ENCODE data around the gene ARRB1. TPM values are rescaled to one million over a fixed set of nuclear protein-coding genes. Genes with fewer than 3 reads are reported as not detected.
A peak's percentile ranks its signal among the peaks of the same experiment; 100 is the strongest.

Gene ARRB1
- total and polyA plus RNA-seq, 4 donors, result 39.8 to 145 (median 55.2) TPM

DNA sequence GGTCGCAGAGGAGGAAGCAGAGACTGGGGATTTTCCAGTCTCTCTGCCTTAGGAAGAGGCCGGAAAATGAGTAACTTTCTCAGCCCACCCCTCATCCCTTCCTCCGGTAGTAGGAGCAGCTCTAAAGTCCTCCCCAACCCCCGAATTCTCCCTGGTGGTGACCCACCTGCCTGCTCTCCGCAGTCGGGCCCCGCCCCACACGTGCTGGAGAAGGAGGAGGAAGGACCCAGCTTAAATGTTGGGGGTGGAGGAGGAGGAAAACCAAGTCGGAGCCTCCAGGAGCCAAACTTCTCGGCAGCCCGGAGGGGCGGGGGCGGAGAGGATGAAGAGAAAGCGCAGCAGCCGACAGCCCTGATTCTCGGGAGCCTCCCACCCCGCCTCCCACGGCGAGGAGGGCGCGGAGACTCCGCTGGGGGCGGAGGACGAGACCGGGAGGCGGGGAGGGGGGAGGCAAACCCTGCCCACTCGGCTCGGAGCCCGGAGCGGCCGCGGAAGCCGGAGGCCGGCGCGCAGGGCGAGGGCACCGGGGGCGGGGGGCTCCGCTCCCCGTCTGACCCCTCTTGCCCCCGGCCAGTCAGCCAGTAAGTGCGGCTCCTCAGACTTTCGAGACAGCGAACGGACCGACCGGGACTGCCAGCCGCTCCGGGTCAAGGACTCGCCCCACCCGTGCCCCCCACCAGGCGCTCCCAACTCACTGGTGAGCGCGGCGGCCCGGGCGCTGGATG is 111.0 kb downstream of the ARRB1 start, which contains the start of gene TPBGL:
TPBGL (plus strand) TSS at position 464 of the 725 bp plus-strand sequence. CDS start 276 bp downstream, outside the sequence.
- TF ChIP-seq, protein P1, sequence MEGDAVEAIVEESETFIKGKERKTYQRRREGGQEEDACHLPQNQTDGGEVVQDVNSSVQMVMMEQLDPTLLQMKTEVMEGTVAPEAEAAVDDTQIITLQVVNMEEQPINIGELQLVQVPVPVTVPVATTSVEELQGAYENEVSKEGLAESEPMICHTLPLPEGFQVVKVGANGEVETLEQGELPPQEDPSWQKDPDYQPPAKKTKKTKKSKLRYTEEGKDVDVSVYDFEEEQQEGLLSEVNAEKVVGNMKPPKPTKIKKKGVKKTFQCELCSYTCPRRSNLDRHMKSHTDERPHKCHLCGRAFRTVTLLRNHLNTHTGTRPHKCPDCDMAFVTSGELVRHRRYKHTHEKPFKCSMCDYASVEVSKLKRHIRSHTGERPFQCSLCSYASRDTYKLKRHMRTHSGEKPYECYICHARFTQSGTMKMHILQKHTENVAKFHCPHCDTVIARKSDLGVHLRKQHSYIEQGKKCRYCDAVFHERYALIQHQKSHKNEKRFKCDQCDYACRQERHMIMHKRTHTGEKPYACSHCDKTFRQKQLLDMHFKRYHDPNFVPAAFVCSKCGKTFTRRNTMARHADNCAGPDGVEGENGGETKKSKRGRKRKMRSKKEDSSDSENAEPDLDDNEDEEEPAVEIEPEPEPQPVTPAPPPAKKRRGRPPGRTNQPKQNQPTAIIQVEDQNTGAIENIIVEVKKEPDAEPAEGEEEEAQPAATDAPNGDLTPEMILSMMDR (IDR thresholded peaks at IDR 0.05; ENCODE audit: control extremely low read depth, extremely low read depth), result no peak
- ATAC-seq (ENCODE audit: insufficient read depth, low FRiP score), result no peak
- Histone ChIP-seq H3K4me1 (ENCODE audit: control insufficient read depth in 5 of 5, insufficient read depth in 5 of 5, low read length in 5 of 5) (peaks cover 0 to 6% (median 0%) of the 10 kb centered on the region in 5 donors), H3K27me3 (ENCODE audit: control insufficient read depth in 3 of 3, insufficient read depth in 3 of 3, low read length in 2 of 3) (peaks cover 3 to 55% (median 37%) of the 10 kb centered on the region in 3 donors), H3K4me3 (peak within 1 kb of the TSS; percentile 33), H3K9ac (ENCODE audit: insufficient read depth in 1 of 2, low read length in 2 of 2) (no peak within 1 kb of the TSS), H3K36me3 (ENCODE audit: control insufficient read depth in 4 of 4, insufficient read depth in 4 of 4, low read length in 4 of 4) (no peaks in the 10 kb centered on the region), H3K27ac (ENCODE audit: low read depth in 1 of 2, low read length in 1 of 2) (no peak within 1 kb of the TSS), H3K9me3 (ENCODE audit: control insufficient read depth in 4 of 4, insufficient read depth in 3 of 4, low read length in 3 of 4) (no peaks in the 10 kb centered on the region)
- WGBS, 2 donors, result 2% methylated on average over 37 to 58 of the region's 58 CpGs
- peak; percentile 50 to 56 (median 55) for DNase-seq

DNA sequence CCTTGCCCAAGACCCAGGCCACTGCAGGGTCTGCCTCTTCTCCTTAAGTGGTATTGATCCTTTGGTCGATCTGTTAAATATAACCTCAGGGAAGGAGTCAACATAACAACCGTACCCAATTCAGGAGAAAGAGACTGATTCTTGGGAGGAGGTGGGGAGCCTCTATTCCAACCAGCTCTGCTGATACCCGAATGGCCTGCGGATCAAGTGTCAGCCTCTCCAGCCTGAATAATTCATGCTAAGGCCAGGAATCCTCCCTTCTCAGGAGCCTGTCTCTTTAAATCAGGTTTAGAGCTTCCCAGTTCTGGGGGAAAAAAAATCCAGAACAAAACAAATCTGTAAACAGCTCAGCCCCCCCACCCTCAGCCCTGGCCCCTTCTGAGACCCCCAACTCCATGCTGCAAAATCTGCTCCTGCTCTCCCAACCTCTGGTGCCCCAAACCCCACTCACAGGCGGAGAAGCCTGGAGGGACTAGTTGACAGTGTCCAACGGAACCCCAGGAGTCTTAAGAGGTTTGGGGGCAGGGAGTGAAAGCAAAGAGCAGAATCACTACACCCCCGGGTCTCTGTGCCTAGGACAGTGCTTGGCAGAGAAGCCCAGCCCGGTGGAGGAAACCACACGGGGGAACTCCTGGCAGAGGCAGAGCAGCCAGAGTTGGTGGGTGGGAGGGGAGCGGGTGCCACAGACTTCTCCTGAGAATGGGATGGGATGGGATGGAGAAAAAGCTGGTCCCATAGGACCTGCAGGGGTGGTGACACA is 111.8 kb downstream of the ARRB1 start:
- Histone ChIP-seq H3K9me3 (ENCODE audit: control insufficient read depth in 4 of 4, insufficient read depth in 3 of 4, low read length in 3 of 4) (no peaks in the 10 kb centered on the region), H3K4me3 (no peak overlapping the region), H3K27me3 (ENCODE audit: control insufficient read depth in 3 of 3, insufficient read depth in 3 of 3, low read length in 2 of 3) (peaks cover 3 to 48% (median 34%) of the 10 kb centered on the region in 3 donors), H3K9ac (ENCODE audit: insufficient read depth in 1 of 2, low read length in 2 of 2) (no peak overlapping the region), H3K36me3 (ENCODE audit: control insufficient read depth in 4 of 4, insufficient read depth in 4 of 4, low read length in 4 of 4) (no peaks in the 10 kb centered on the region), H3K27ac (ENCODE audit: low read depth in 1 of 2, low read length in 1 of 2) (no peak overlapping the region), H3K4me1 (ENCODE audit: control insufficient read depth in 5 of 5, insufficient read depth in 5 of 5, low read length in 5 of 5) (peaks cover 0 to 6% (median 0%) of the 10 kb centered on the region in 5 donors)
- no peak for DNase-seq
- TF ChIP-seq, protein P1 (IDR thresholded peaks at IDR 0.05; ENCODE audit: control extremely low read depth, extremely low read depth), result no peak
- no peak for ATAC-seq (ENCODE audit: insufficient read depth, low FRiP score)
- WGBS, 2 donors, result 53 to 61% methylated on average over 10 of the region's 10 CpGs

DNA sequence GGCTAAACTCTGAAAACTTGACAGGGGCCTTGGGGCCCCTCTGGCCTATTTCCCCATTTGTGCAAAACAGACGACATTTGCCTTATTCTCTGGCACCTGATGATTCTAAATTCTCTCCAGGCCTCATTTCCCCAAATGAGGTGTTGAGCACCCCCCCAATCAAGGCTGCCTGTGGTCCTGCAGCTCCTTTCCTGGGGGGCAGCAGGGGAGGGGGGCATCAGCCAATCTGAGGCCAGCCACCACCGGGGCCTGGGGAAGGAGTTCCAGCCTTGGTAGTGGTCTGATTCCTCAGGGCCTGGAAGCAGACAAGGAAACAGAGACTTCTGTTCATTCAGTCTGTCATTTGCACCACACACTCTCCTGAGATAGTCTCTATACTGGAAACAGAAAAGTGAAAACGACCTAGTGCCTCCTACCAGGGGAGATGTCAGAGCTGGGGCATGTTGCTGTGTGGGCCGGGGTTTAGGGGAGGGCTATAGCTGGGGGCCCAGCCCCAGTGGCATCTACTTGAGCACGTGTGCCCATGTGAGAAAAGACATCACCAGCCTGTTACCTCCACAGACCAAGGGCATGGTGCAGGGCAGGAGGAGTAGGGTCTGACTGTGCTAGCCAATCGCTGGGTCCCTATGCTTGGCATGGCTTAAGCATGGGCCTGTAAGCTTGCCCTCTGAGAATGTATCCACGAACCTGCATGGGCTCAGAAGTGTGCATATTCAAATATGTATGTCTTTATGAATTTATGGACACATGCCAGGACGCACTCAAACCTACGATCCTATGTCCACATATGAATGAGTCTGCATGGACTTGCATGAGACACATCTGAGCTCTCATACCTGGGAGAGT is 112.6 kb downstream of the ARRB1 start:
- no peak for ATAC-seq (ENCODE audit: insufficient read depth, low FRiP score)
- Histone ChIP-seq H3K36me3 (ENCODE audit: control insufficient read depth in 4 of 4, insufficient read depth in 4 of 4, low read length in 4 of 4) (no peaks in the 10 kb centered on the region), H3K27me3 (ENCODE audit: control insufficient read depth in 3 of 3, insufficient read depth in 3 of 3, low read length in 2 of 3) (peaks cover 0 to 39% (median 25%) of the 10 kb centered on the region in 3 donors), H3K9me3 (ENCODE audit: control insufficient read depth in 4 of 4, insufficient read depth in 3 of 4, low read length in 3 of 4) (peaks cover 0 to 2% (median 0%) of the 10 kb centered on the region in 4 donors), H3K4me3 (no peak overlapping the region), H3K27ac (ENCODE audit: low read depth in 1 of 2, low read length in 1 of 2) (no peak overlapping the region), H3K4me1 (ENCODE audit: control insufficient read depth in 5 of 5, insufficient read depth in 5 of 5, low read length in 5 of 5) (peaks cover 0 to 6% (median 0%) of the 10 kb centered on the region in 5 donors), H3K9ac (ENCODE audit: insufficient read depth in 1 of 2, low read length in 2 of 2) (no peak overlapping the region)
- DNase-seq, result no peak
- TF ChIP-seq, protein P1 (IDR thresholded peaks at IDR 0.05; ENCODE audit: control extremely low read depth, extremely low read depth), result no peak
- 80 to 82% methylated on average over 9 of the region's 9 CpGs for WGBS, 2 donors
